H1 (cell line): ENCODE data around the gene ASCC3. TPM values are rescaled to one million over a fixed set of nuclear protein-coding genes. Genes with fewer than 3 reads are reported as not detected.

Experiments used
- CTCF ChIA-PET: fragments of 300-600 bp; sonication (Branson Sonifier 250); formaldehyde crosslinking; loops from one replicate; lab custom pipeline; 2021; ENCODE audit not compliant: partially characterized antibody; lab: Charles Lee
- POLR2A ChIA-PET: fragments of 300-600 bp; sonication (Branson Sonifier 250); formaldehyde crosslinking; loops from one replicate; lab custom pipeline; 2021; ENCODE audit warnings: inconsistent platforms; ENCODE audit not compliant: partially characterized antibody; lab: Charles Lee
- DNase-seq, 2 experiments: peaks; one replicate each; pipeline versions ENCODE4 v3.0.0 to v3.0.0-alpha.2; 2010 to 2022; ENCODE audit warnings: low spot score in 2 of 2, low read depth in 1 of 2, mixed read lengths in 1 of 2
- FAIRE-seq: peaks from 2 replicates; lab custom pipeline; 2011; peaks lifted over from hg19 to GRCh38; lab: Jason Lieb, UNC
- H2AFZ ChIP-seq: 2 replicates; pipeline ENCODE4 v1.8.1; 2012; ENCODE audit warnings: low read length, inconsistent platforms
- H2AK5ac ChIP-seq: 2 replicates; pipeline ENCODE4 v1.6.1; 2013; ENCODE audit warnings: low read depth, low read length
- H2BK120ac ChIP-seq: replicated peaks from 2 replicates; pipeline ENCODE3; 2013; ENCODE audit warnings: low read depth, low read length, inconsistent platforms
- H2BK12ac ChIP-seq: 2 replicates; pipeline ENCODE4 v1.6.1; 2013; ENCODE audit warnings: low read depth, low read length
- H2BK15ac ChIP-seq: 2 replicates; pipeline ENCODE4 v1.6.1; 2013; ENCODE audit warnings: low read length
- H2BK20ac ChIP-seq: 2 replicates; pipeline ENCODE4 v1.6.1; 2013; ENCODE audit warnings: low read length
- H2BK5ac ChIP-seq: 2 replicates; pipeline ENCODE4 v1.6.1; 2013; ENCODE audit warnings: low read depth, low read length
- H3K14ac ChIP-seq: 2 replicates; pipeline ENCODE4 v1.6.1; 2013; ENCODE audit warnings: inconsistent platforms; ENCODE audit not compliant: insufficient read length
- H3K18ac ChIP-seq: 2 replicates; pipeline ENCODE4 v1.6.1; 2013; ENCODE audit warnings: low read length; ENCODE audit errors: extremely low read depth
- H3K23ac ChIP-seq: 2 replicates; pipeline ENCODE4 v1.6.1; 2013; ENCODE audit warnings: inconsistent platforms; ENCODE audit not compliant: insufficient read length
- H3K23me2 ChIP-seq: 2 replicates; pipeline ENCODE4 v1.6.1; 2013; ENCODE audit warnings: low read depth, low read length
- H3K27ac ChIP-seq: 2 replicates; pipeline ENCODE4 v1.6.1; 2011; ENCODE audit warnings: low read depth, low read length, inconsistent platforms
- H3K27me3 ChIP-seq, 4 experiments: replicated peaks in 1 of 4; 1 replicate in 1 of 4; 2 replicates in 3 of 4; pipeline versions ENCODE4 v1.6.1 to v1.8.1; 2011 to 2013; ENCODE audit warnings: low read length in 3 of 4, mild to moderate bottlenecking in 3 of 4, inconsistent platforms in 2 of 4, mixed read lengths in 2 of 4, moderate library complexity in 1 of 4; ENCODE audit not compliant: control insufficient read depth in 3 of 4, insufficient read depth in 3 of 4; ENCODE audit errors: extremely low read depth in 1 of 4
- H3K36me3 ChIP-seq, 4 experiments: 2 replicates each; pipeline versions ENCODE4 v1.6.1 to v1.8.1; 2011 to 2013; ENCODE audit warnings: mild to moderate bottlenecking in 4 of 4, low read length in 3 of 4, moderate library complexity in 2 of 4, control low read depth in 1 of 4, inconsistent platforms in 1 of 4; ENCODE audit not compliant: insufficient read depth in 4 of 4, control insufficient read depth in 2 of 4
- H3K4ac ChIP-seq: replicated peaks from 2 replicates; pipeline ENCODE3; 2013; ENCODE audit warnings: low read length, low read depth, mixed read lengths, inconsistent platforms; ENCODE audit not compliant: insufficient read length
- H3K4me1 ChIP-seq, 4 experiments: replicated peaks in 1 of 4; 1 replicate in 1 of 4; 2 replicates in 3 of 4; pipeline versions ENCODE4 v1.6.1 to v1.8.1; 2011 to 2013; ENCODE audit warnings: low read length in 3 of 4, inconsistent platforms in 2 of 4, mixed read lengths in 1 of 4; ENCODE audit not compliant: insufficient read depth in 4 of 4, control insufficient read depth in 3 of 4
- H3K4me2 ChIP-seq, 2 experiments: 2 replicates each; pipeline versions ENCODE4 v1.6.1 to v1.8.1; 2011 to 2013; ENCODE audit warnings: low read depth in 2 of 2, low read length in 2 of 2, control low read depth in 1 of 2, inconsistent platforms in 1 of 2, mild to moderate bottlenecking in 1 of 2; ENCODE audit not compliant: insufficient read depth in 1 of 2
- H3K4me3 ChIP-seq, 4 experiments: fragments of 200-600, 300-600 bp in 1 of 4; sonication (generic), shearing (Covaris generic), sonication (Bioruptor Twin) in 1 of 4; 2 replicates each; pipeline versions ENCODE4 v1.5.1 to v1.8.1; 2011 to 2016; ENCODE audit warnings: low read length in 4 of 4, low read depth in 3 of 4, control low read depth in 2 of 4, inconsistent platforms in 2 of 4, mild to moderate bottlenecking in 2 of 4, mixed read lengths in 1 of 4, moderate library complexity in 1 of 4; ENCODE audit not compliant: insufficient read depth in 2 of 4; ENCODE audit errors: extremely low read depth in 1 of 4
- H3K56ac ChIP-seq: replicated peaks from 2 replicates; pipeline ENCODE3; 2013; ENCODE audit warnings: low read depth, mild to moderate bottlenecking, mixed read lengths, low read length, inconsistent platforms; ENCODE audit not compliant: insufficient read length
- H3K79me1 ChIP-seq: 2 replicates; pipeline ENCODE4 v1.6.1; 2013; ENCODE audit warnings: low read depth, low read length, control low read depth
- H3K79me2 ChIP-seq, 2 experiments: 2 replicates each; pipeline versions ENCODE4 v1.6.1 to v1.8.1; 2012 to 2013; ENCODE audit warnings: low read length in 2 of 2, mild to moderate bottlenecking in 2 of 2, inconsistent platforms in 1 of 2; ENCODE audit not compliant: insufficient read depth in 2 of 2, control insufficient read depth in 1 of 2
- H3K9ac ChIP-seq, 4 experiments: replicated peaks in 1 of 4; 1 replicate in 1 of 4; 2 replicates in 3 of 4; pipeline versions ENCODE4 v1.6.1 to v1.8.1; 2011 to 2013; ENCODE audit warnings: low read depth in 3 of 4, low read length in 3 of 4, control low read depth in 2 of 4, mild to moderate bottlenecking in 2 of 4, moderate library complexity in 2 of 4, inconsistent platforms in 1 of 4; ENCODE audit errors: extremely low read depth in 1 of 4
- H3K9me3 ChIP-seq, 2 experiments: 2 replicates each; pipeline versions ENCODE4 v1.6.1 to v1.8.1; 2012 to 2013; ENCODE audit warnings: mild to moderate bottlenecking in 2 of 2, moderate library complexity in 2 of 2, control low read depth in 1 of 2, inconsistent platforms in 1 of 2, low read depth in 1 of 2, low read length in 1 of 2, mixed read lengths in 1 of 2; ENCODE audit not compliant: insufficient read depth in 2 of 2
- H4K20me1 ChIP-seq, 2 experiments: replicated peaks in 1 of 2; 2 replicates each; pipeline versions ENCODE3 to v1.8.1; 2011 to 2013; ENCODE audit warnings: inconsistent platforms in 2 of 2, low read length in 2 of 2, mild to moderate bottlenecking in 1 of 2; ENCODE audit not compliant: insufficient read depth in 2 of 2, control insufficient read depth in 1 of 2
- H4K5ac ChIP-seq: 2 replicates; pipeline ENCODE4 v1.6.1; 2013; ENCODE audit warnings: low read length, low read depth, mixed read lengths, inconsistent platforms; ENCODE audit not compliant: insufficient read length
- H4K8ac ChIP-seq: 2 replicates; pipeline ENCODE4 v1.8.0; 2013; ENCODE audit warnings: mild to moderate bottlenecking, moderate library complexity, low read length, inconsistent platforms; ENCODE audit not compliant: insufficient read depth; ENCODE audit errors: extremely low read depth
- H4K91ac ChIP-seq: replicated peaks from 2 replicates; pipeline ENCODE3; 2013; ENCODE audit warnings: low read length, mixed read lengths, inconsistent platforms; ENCODE audit not compliant: insufficient read length
- E2F6 ChIP-seq: IDR thresholded peaks from 2 replicates; pipeline ENCODE4 v1.6.1; 2012; ENCODE audit warnings: inconsistent platforms
- EZH2 ChIP-seq: fragments of 200-600 bp; sonication (generic); IDR thresholded peaks from 2 replicates; pipeline ENCODE4 v1.7.1; 2012; ENCODE audit warnings: low read depth, mild to moderate bottlenecking, moderate library complexity, low read length, inconsistent platforms; ENCODE audit not compliant: severe bottlenecking
- MAX ChIP-seq: IDR thresholded peaks from 2 replicates; pipeline ENCODE4 v1.6.1; 2012; ENCODE audit warnings: inconsistent platforms
- POU5F1 ChIP-seq: IDR thresholded peaks from 2 replicates; pipeline ENCODE4 v1.6.1; 2011; ENCODE audit warnings: low read depth, mild to moderate bottlenecking, low read length, moderate library complexity
- RNF2 ChIP-seq: fragments of 200-900, 300-1000 bp; sonication (generic); IDR thresholded peaks from 2 replicates; pipeline ENCODE4 v1.7.1; 2016; ENCODE audit warnings: borderline replicate concordance, low read depth, mild to moderate bottlenecking, antibody characterized with exemption, low read length; ENCODE audit not compliant: poor library complexity, severe bottlenecking; ENCODE audit errors: missing control alignments
- SIX5 ChIP-seq: IDR thresholded peaks from 2 replicates; pipeline ENCODE4 v1.6.1; 2011; ENCODE audit warnings: mild to moderate bottlenecking, low read depth, low read length
- SUZ12 ChIP-seq: fragments of 200-600 bp; sonication (generic); IDR thresholded peaks from 2 replicates; pipeline ENCODE4 v1.6.1; 2012; ENCODE audit warnings: mild to moderate bottlenecking, inconsistent platforms, low read length, moderate library complexity, mixed read lengths
- WGBS, 2 experiments: shearing (Covaris generic) in 1 of 2; methylation state at CpG; one replicate each; pipeline versions ENCODE4 v1.1.6 to v1.1.7; 2013 to 2015; ENCODE audit warnings: low lambda C conversion rate in 2 of 2, mixed read lengths in 2 of 2, inconsistent platforms in 1 of 2, low coverage in 1 of 2, missing lambda C conversion rate in 1 of 2; ENCODE audit not compliant: insufficient replicate concordance in 2 of 2, insufficient coverage in 1 of 2, insufficient read length in 1 of 2; ENCODE audit errors: extremely low coverage in 1 of 2, missing lambda C conversion rate in 1 of 2; 5-methylcytosine and 5-hydroxymethylcytosine counted together
- polyA plus RNA-seq, 7 experiments: library from polyadenylated mRNA; depleted of rRNA in 3 of 7; stranded (reverse) in 5 of 7; unstranded in 2 of 7; fragments of >200 nt in 5 of 7; fragments of 200-250 nt in 2 of 7; gene quantifications; 1 replicate in 5 of 7; 2 replicates in 1 of 7; 4 replicates in 1 of 7; pipeline versions ENCODE4 v1.2.1 to v1.2.3, GENCODE V29; 2011 to 2013; ENCODE audit warnings: missing spikeins in 2 of 7, mixed read lengths in 2 of 7
- total RNA-seq: library from RNA; stranded (reverse); fragmentation: NEBNext Ultra II Directional; extraction: Animal tissue kit (Norgen Biotek cat#: 25700); gene quantifications from 2 replicates; pipeline ENCODE4 v1.2.1, GENCODE V29; 2021

ASCC3 gene
- total and polyA plus RNA-seq, 2 of the 8 experiments (the other 6 are each of a cell fraction or from before 2014, with no cell fraction given): 37.5 to 77.8 TPM

GRCh38 chr6:100467129-100468015 is 413.8 kb downstream of the ASCC3 start:
- H2AK5ac ChIP-seq: no peak overlapping the region
- H3K9me3 ChIP-seq: no peaks in the 10 kb centered on the region
- no peak overlapping the region for H3K23ac ChIP-seq
- H2BK12ac ChIP-seq: no peak overlapping the region
- CTCF ChIA-PET: interaction anchor here (0.7 to 11.8 kb wide), 5 partner anchors 12 to 351 kb away, joined by 3 to 215 read pairs (median 11); no protein-coding TSS in a partner anchor
- H2BK15ac ChIP-seq: no peak overlapping the region
- H2BK5ac ChIP-seq: no peak overlapping the region
- H3K14ac ChIP-seq: no peak overlapping the region
- H2BK120ac ChIP-seq: no peak overlapping the region
- no peak overlapping the region for H2BK20ac ChIP-seq
- H4K8ac ChIP-seq: no peak overlapping the region
- H3K23me2 ChIP-seq: peaks cover 3% of the 10 kb centered on the region; the same call in 1 of the 2 replicates
- peak; percentile 92 for TF ChIP-seq EZH2
- no peak for TF ChIP-seq POU5F1
- peak; percentile 98 for TF ChIP-seq RNF2
- no peak for TF ChIP-seq SIX5
- no peak for TF ChIP-seq E2F6
- peak; percentile 4; the same call in 1 of the 2 replicates for TF ChIP-seq MAX
- peak; percentile 96 for TF ChIP-seq SUZ12
- TF ChIP-seq, all 59 proteins: peak for 4
- Histone ChIP-seq H3K4ac (no peak overlapping the region), H3K9ac (no peak overlapping the region), H2AFZ (no peak overlapping the region), H4K20me1 (peaks cover 6 to 19% of the 10 kb centered on the region in 2 experiments), H3K27me3 (peaks cover 74 to 94% (median 85%) of the 10 kb centered on the region in 4 experiments), H3K79me1 (no peaks in the 10 kb centered on the region), H4K91ac (no peak overlapping the region), H3K27ac (no peak overlapping the region), H3K79me2 (no peaks in the 10 kb centered on the region), H3K56ac (no peak overlapping the region), H3K36me3 (peaks cover 0 to 3% (median 0%) of the 10 kb centered on the region in 4 experiments; a peak in 1 of 8 replicates), H3K18ac (no peak overlapping the region), H4K5ac (no peak overlapping the region), H3K4me1 (peaks cover 9 to 36% (median 12%) of the 10 kb centered on the region in 4 experiments), H3K4me3 (peak overlapping the region in 1 of 4 experiments; percentile 32; a peak in 2 of 8 replicates), H3K4me2 (peak overlapping the region; percentile 53 to 61)
- WGBS, 2 experiments: 7% methylated on average over 47 of the region's 49 CpGs; no CpG with 5 or more reads in 1 of the 2 experiments
- FAIRE-seq (no peak), DNase-seq (peak in 1 of 2 experiments; percentile 63)
- POLR2A ChIA-PET: interaction anchor here (1.0 to 2.9 kb wide), 2 partner anchors 10 to 14 kb away, joined by 3 to 11 read pairs; no protein-coding TSS in a partner anchor
